Measurements from ENCODE around the gene PPP6R2.

The PPP6R2 gene

GRCh38 chr22:50305923-50306566 is 37.1 kb upstream of the PPP6R2 start (continued):
- TF ChIP-seq MYNN (tag by site-specific recombination; IDR thresholded peaks at IDR 0.05; ENCODE audit: borderline replicate concordance): no peak
- TF ChIP-seq ZNF514 (tag by site-specific recombination; IDR thresholded peaks at IDR 0.05): no peak
- no peak for TF ChIP-seq ZNF600 (tag by site-specific recombination; IDR thresholded peaks at IDR 0.05)
- no peak for TF ChIP-seq ZNF140 (tag by site-specific recombination; IDR thresholded peaks at IDR 0.05)
- TF ChIP-seq ZNF184 (tag by site-specific recombination; IDR thresholded peaks at IDR 0.05): no peak
- TF ChIP-seq ZNF560 (tag by site-specific recombination; IDR thresholded peaks at IDR 0.05; ENCODE audit: borderline replicate concordance): no peak
- TF ChIP-seq SP7 (tag by site-specific recombination; IDR thresholded peaks at IDR 0.05): peak; percentile 80
- TF ChIP-seq, protein P1, sequence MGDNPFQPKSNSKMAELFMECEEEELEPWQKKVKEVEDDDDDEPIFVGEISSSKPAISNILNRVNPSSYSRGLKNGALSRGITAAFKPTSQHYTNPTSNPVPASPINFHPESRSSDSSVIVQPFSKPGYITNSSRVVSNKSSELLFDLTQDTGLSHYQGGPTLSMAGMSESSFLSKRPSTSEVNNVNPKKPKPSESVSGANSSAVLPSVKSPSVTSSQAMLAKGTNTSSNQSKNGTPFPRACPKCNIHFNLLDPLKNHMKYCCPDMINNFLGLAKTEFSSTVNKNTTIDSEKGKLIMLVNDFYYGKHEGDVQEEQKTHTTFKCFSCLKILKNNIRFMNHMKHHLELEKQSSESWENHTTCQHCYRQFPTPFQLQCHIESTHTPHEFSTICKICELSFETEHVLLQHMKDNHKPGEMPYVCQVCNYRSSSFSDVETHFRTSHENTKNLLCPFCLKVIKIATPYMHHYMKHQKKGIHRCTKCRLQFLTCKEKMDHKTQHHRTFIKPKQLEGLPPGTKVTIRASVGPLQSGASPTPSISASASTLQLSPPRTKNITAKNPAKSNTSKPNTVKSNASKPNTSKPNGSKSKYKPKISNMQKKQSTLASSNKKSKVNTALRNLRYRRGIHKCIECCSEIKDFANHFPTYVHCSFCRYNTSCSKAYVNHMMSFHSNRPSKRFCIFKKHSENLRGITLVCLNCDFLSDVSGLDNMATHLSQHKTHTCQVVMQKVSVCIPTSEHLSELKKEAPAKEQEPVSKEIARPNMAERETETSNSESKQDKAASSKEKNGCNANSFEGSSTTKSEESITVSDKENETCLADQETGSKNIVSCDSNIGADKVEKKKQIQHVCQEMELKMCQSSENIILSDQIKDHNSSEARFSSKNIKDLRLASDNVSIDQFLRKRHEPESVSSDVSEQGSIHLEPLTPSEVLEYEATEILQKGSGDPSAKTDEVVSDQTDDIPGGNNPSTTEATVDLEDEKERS (tag by site-specific recombination; IDR thresholded peaks at IDR 0.05): no peak
- TF ChIP-seq ZNF521 (tag by site-specific recombination; IDR thresholded peaks at IDR 0.05): no peak
- peak; percentile 55; the same call in 1 of the 2 replicates for TF ChIP-seq ZBTB17 (tag by site-specific recombination; IDR thresholded peaks at IDR 0.05)
- TF ChIP-seq ZNF776 (tag by site-specific recombination; IDR thresholded peaks at IDR 0.05; ENCODE audit: borderline replicate concordance): no peak
- peak; percentile 63; the same call in 1 of the 2 replicates for TF ChIP-seq ZNF394 (tag by site-specific recombination; IDR thresholded peaks at IDR 0.05; ENCODE audit: borderline replicate concordance)
- no peak for TF ChIP-seq ZNF274 (IDR thresholded peaks at IDR 0.05; ENCODE audit: low read length)
- no peak for TF ChIP-seq ZNF274 (tag by site-specific recombination; IDR thresholded peaks at IDR 0.05; ENCODE audit: borderline replicate concordance)
- no peak for TF ChIP-seq ZNF610 (tag by site-specific recombination; IDR thresholded peaks at IDR 0.05; ENCODE audit: borderline replicate concordance)
- TF ChIP-seq ZNF169 (tag by site-specific recombination; IDR thresholded peaks at IDR 0.05): no peak
- no peak for TF ChIP-seq ZNF654 (tag by site-specific recombination; IDR thresholded peaks at IDR 0.05; ENCODE audit: low read depth)
- TF ChIP-seq ZNF423 (tag by site-specific recombination; IDR thresholded peaks at IDR 0.05): no peak
- 0 out of 2 replicates have a peak, but pooled peaks have one; percentile 26 for TF ChIP-seq ZBTB21 (tag by site-specific recombination; IDR thresholded peaks at IDR 0.05)
- no peak for TF ChIP-seq ZNF324 (tag by site-specific recombination; IDR thresholded peaks at IDR 0.05)
- no peak for TF ChIP-seq ZNF221 (tag by site-specific recombination; IDR thresholded peaks at IDR 0.05; ENCODE audit: borderline replicate concordance)
- TF ChIP-seq, protein P2, sequence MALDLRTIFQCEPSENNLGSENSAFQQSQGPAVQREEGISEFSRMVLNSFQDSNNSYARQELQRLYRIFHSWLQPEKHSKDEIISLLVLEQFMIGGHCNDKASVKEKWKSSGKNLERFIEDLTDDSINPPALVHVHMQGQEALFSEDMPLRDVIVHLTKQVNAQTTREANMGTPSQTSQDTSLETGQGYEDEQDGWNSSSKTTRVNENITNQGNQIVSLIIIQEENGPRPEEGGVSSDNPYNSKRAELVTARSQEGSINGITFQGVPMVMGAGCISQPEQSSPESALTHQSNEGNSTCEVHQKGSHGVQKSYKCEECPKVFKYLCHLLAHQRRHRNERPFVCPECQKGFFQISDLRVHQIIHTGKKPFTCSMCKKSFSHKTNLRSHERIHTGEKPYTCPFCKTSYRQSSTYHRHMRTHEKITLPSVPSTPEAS (tag by site-specific recombination; IDR thresholded peaks at IDR 0.05): no peak
- peak; percentile 51 for TF ChIP-seq KLF1 (tag by site-specific recombination; IDR thresholded peaks at IDR 0.05)
- TF ChIP-seq REPIN1 (tag by site-specific recombination; IDR thresholded peaks at IDR 0.05; ENCODE audit: low read depth): no peak
- TF ChIP-seq ZNF639 (tag by site-specific recombination; IDR thresholded peaks at IDR 0.05): no peak
- TF ChIP-seq ZBTB44 (tag by site-specific recombination; IDR thresholded peaks at IDR 0.05): peak; percentile 75
- TF ChIP-seq, protein P3, sequence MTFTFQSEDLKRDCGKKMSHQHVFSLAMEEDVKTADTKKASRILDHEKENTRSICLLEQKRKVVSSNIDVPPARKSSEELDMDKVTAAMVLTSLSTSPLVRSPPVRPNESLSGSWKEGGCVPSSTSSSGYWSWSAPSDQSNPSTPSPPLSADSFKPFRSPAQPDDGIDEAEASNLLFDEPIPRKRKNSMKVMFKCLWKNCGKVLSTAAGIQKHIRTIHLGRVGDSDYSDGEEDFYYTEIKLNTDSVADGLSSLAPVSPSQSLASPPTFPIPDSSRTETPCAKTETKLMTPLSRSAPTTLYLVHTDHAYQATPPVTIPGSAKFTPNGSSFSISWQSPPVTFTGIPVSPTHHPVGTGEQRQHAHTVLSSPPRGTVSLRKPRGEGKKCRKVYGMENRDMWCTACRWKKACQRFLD (tag by site-specific recombination; IDR thresholded peaks at IDR 0.05): no peak
- TF ChIP-seq ZFP37 (tag by site-specific recombination; IDR thresholded peaks at IDR 0.05): 0 out of 2 replicates have a peak, but pooled peaks have one; percentile 38
- no peak for TF ChIP-seq ZNF112 (tag by site-specific recombination; IDR thresholded peaks at IDR 0.05)
- no peak for TF ChIP-seq ZNF114 (tag by site-specific recombination; IDR thresholded peaks at IDR 0.05)
- TF ChIP-seq ZNF391 (tag by site-specific recombination; IDR thresholded peaks at IDR 0.05; ENCODE audit: borderline replicate concordance, low read depth): no peak; the same call in 1 of the 2 replicates
- no peak for TF ChIP-seq ZSCAN16 (tag by site-specific recombination; IDR thresholded peaks at IDR 0.05)
- TF ChIP-seq ZNF214 (tag by site-specific recombination; IDR thresholded peaks at IDR 0.05; ENCODE audit: borderline replicate concordance): no peak
- TF ChIP-seq ZNF792 (tag by site-specific recombination; IDR thresholded peaks at IDR 0.05): no peak
